ENCODE data around the gene NMRK1.
A peak's percentile ranks its signal among the peaks of the same experiment; 100 is the strongest.

Gene NMRK1

GRCh38 chr9:75087824-75088645 lies at the start of gene NMRK1, which contains the start of gene OSTF1:
NMRK1 (minus strand) TSS chr9:75088155; CDS start chr9:75083115, 5,040 bp downstream.
OSTF1 (plus strand) TSS chr9:75088514; CDS start chr9:75088693, 179 bp downstream.
- peak; percentile 94 for DNase-seq

GRCh38 chr9:75134495-75134894 lies 46.5 kb upstream of the NMRK1 start:
- DNase-seq: no peak

- DNase-seq: no peak
Measured at GRCh38 chr9:75133396-75133795, 45.4 kb upstream of the NMRK1 start.

- DNase-seq: no peak
Measured at GRCh38 chr9:75132244-75132643, 44.3 kb upstream of the NMRK1 start.

GRCh38 chr9:75131700-75132099 lies 43.7 kb upstream of the NMRK1 start:
- DNase-seq: no peak

GRCh38 chr9:75130621-75131230 lies 42.8 kb upstream of the NMRK1 start:
- DNase-seq: no peak

- DNase-seq: no peak
Measured at GRCh38 chr9:75130172-75130571, 42.2 kb upstream of the NMRK1 start.

- DNase-seq: no peak
Measured at GRCh38 chr9:75128535-75128934, 40.6 kb upstream of the NMRK1 start.

GRCh38 chr9:75123696-75124095 lies 35.7 kb upstream of the NMRK1 start:
- DNase-seq: no peak

GRCh38 chr9:75121914-75122558 lies 34.1 kb upstream of the NMRK1 start:
- no peak for DNase-seq

GRCh38 chr9:75120686-75121085 lies 32.7 kb upstream of the NMRK1 start:
- DNase-seq: no peak

- no peak for DNase-seq
Measured at GRCh38 chr9:75117564-75117963, 29.6 kb upstream of the NMRK1 start.

GRCh38 chr9:75116306-75116705 lies 28.4 kb upstream of the NMRK1 start:
- no peak for DNase-seq

- no peak for DNase-seq
Measured at GRCh38 chr9:75112789-75113188, 24.8 kb upstream of the NMRK1 start.

GRCh38 chr9:75111019-75111622 lies 23.2 kb upstream of the NMRK1 start:
- no peak for DNase-seq

GRCh38 chr9:75109210-75109839 lies 21.4 kb upstream of the NMRK1 start:
- no peak for DNase-seq

- peak; percentile 38 for DNase-seq
Measured at GRCh38 chr9:75108571-75108970, 20.6 kb upstream of the NMRK1 start.

GRCh38 chr9:75106857-75107256 lies 18.9 kb upstream of the NMRK1 start:
- DNase-seq: no peak

- no peak for DNase-seq
Measured at GRCh38 chr9:75105841-75106240, 17.9 kb upstream of the NMRK1 start.

- no peak for DNase-seq
Measured at GRCh38 chr9:75105019-75105540, 17.1 kb upstream of the NMRK1 start.

GRCh38 chr9:75104607-75105006 lies 16.7 kb upstream of the NMRK1 start:
- DNase-seq: no peak

- DNase-seq: no peak
Measured at GRCh38 chr9:75102177-75102790, 14.3 kb upstream of the NMRK1 start.

Data from CD4-positive, alpha-beta T cell treated with Interleukin-15 for 1 hour (primary cell).